Right atrium auricular region (tissue), 2 donors: ENCODE measurements around the gene PIGT. TPM values are rescaled to one million over a fixed set of nuclear protein-coding genes. Genes with fewer than 3 reads are reported as not detected.
A peak's percentile ranks its signal among the peaks of the same experiment; 100 is the strongest.

ENCODE experiments used
- DNase-seq: peaks from one replicate; pipeline ENCODE4 v3.0.0-alpha.2; 2019; ENCODE audit warnings: low spot score
- H3K27ac ChIP-seq, 2 donors: fragments of 200-600 bp; sonication (generic); 1 replicate in 1 of 2; 2 replicates in 1 of 2; pipeline ENCODE4 v1.5.1; 2016 to 2019
- H3K27me3 ChIP-seq, 2 donors: fragments of 200-600 bp; sonication (generic); one replicate each; pipeline versions ENCODE4 v1.5.1 to v1.6.0; 2017 to 2019
- H3K36me3 ChIP-seq: fragments of 200-600 bp; sonication (generic); one replicate; pipeline ENCODE4 v1.5.1; 2016
- H3K4me1 ChIP-seq, 2 donors: fragments of 200-600 bp; sonication (generic); one replicate each; pipeline versions ENCODE4 v1.5.1 to v1.6.0; 2017 to 2019
- H3K4me3 ChIP-seq, 2 donors: fragments of 200-600 bp; sonication (generic); 1 replicate in 1 of 2; 2 replicates in 1 of 2; pipeline ENCODE4 v1.5.1; 2017 to 2019; ENCODE audit warnings: mild to moderate bottlenecking in 1 of 2, moderate library complexity in 1 of 2
- H3K9me3 ChIP-seq, 2 donors: fragments of 200-600 bp; sonication (generic); one replicate each; pipeline ENCODE4 v1.5.1; 2019
- CTCF ChIP-seq, 2 donors: fragments of 200-600 bp; sonication (generic); IDR thresholded peaks; one replicate each; pipeline ENCODE4 v1.5.1; 2019; ENCODE audit warnings: antibody characterized with exemption in 2 of 2
- total RNA-seq, 2 donors: library from RNA; depleted of rRNA; stranded (reverse); fragments of >200 nt; gene quantifications; one replicate each; pipeline ENCODE4 v1.1.0, GENCODE V29; 2016

Gene PIGT
- total RNA-seq, 2 donors from 2014 or later: 140 to 168 TPM

GRCh38 chr20:45413479-45413878 is 2.5 kb upstream of the PIGT start:
- Histone ChIP-seq H3K27me3 (no peaks in the 10 kb centered on the region), H3K36me3 (peaks cover 40% of the 10 kb centered on the region), H3K9me3 (no peaks in the 10 kb centered on the region), H3K27ac (no peak overlapping the region), H3K4me1 (peaks cover 0 to 52% of the 10 kb centered on the region in 2 donors), H3K4me3 (no peak overlapping the region)
- no peak for TF ChIP-seq CTCF (IDR thresholded peaks at IDR 0.05)
- DNase-seq: no peak

GRCh38 chr20:45416917-45417316 is 976 bp downstream of the PIGT start:
- H3K27ac ChIP-seq: peak overlapping the region; percentile 83 to 85

GRCh38 chr20:45419188-45420091 is 3.5 kb downstream of the PIGT start:
- peaks cover 45% of the 10 kb centered on the region for H3K36me3 ChIP-seq
- no peak overlapping the region for H3K4me3 ChIP-seq
- peaks cover 5 to 41% of the 10 kb centered on the region in 2 donors for H3K4me1 ChIP-seq
- no peak for TF ChIP-seq CTCF (IDR thresholded peaks at IDR 0.05)
- peak overlapping the region; percentile 89 to 95 for H3K27ac ChIP-seq
- H3K9me3 ChIP-seq: no peaks in the 10 kb centered on the region
- peak; percentile 95 for DNase-seq
- no peaks in the 10 kb centered on the region for H3K27me3 ChIP-seq

More at GRCh38 chr20:45416917-45417316, 976 bp downstream of the PIGT start:
- no peak for TF ChIP-seq CTCF (IDR thresholded peaks at IDR 0.05)
- H3K4me3 ChIP-seq: peak overlapping the region in 1 of 2 donors; percentile 95
- peaks cover 5 to 41% of the 10 kb centered on the region in 2 donors for H3K4me1 ChIP-seq
- no peaks in the 10 kb centered on the region for H3K9me3 ChIP-seq
- DNase-seq: no peak
- H3K36me3 ChIP-seq: peaks cover 26% of the 10 kb centered on the region
- H3K27me3 ChIP-seq: no peaks in the 10 kb centered on the region

- no peak overlapping the region for H3K4me3 ChIP-seq
- no peak for DNase-seq
- no peak for TF ChIP-seq CTCF (IDR thresholded peaks at IDR 0.05)
- no peaks in the 10 kb centered on the region for H3K27me3 ChIP-seq
- peaks cover 50% of the 10 kb centered on the region for H3K36me3 ChIP-seq
- no peaks in the 10 kb centered on the region for H3K9me3 ChIP-seq
- H3K4me1 ChIP-seq: peaks cover 5 to 41% of the 10 kb centered on the region in 2 donors
- H3K27ac ChIP-seq: peak overlapping the region; percentile 89
Observed at GRCh38 chr20:45420125-45420524, 4.2 kb downstream of the PIGT start.

- Histone ChIP-seq H3K4me3 (no peak overlapping the region), H3K36me3 (peaks cover 60% of the 10 kb centered on the region), H3K9me3 (no peaks in the 10 kb centered on the region), H3K27ac (no peak overlapping the region), H3K4me1 (peaks cover 5 to 22% of the 10 kb centered on the region in 2 donors), H3K27me3 (no peaks in the 10 kb centered on the region)
- no peak for DNase-seq
- no peak for TF ChIP-seq CTCF (IDR thresholded peaks at IDR 0.05)
Observed at GRCh38 chr20:45423700-45424099, 7.8 kb downstream of the PIGT start.
